ENCODE results near the gene ATP8A2. TPM values are rescaled to one million over a fixed set of nuclear protein-coding genes. Genes with fewer than 3 reads are reported as not detected.

Gene ATP8A2
- total RNA-seq, 1 experiment from 2014 or later = 5.2 TPM

DNA sequence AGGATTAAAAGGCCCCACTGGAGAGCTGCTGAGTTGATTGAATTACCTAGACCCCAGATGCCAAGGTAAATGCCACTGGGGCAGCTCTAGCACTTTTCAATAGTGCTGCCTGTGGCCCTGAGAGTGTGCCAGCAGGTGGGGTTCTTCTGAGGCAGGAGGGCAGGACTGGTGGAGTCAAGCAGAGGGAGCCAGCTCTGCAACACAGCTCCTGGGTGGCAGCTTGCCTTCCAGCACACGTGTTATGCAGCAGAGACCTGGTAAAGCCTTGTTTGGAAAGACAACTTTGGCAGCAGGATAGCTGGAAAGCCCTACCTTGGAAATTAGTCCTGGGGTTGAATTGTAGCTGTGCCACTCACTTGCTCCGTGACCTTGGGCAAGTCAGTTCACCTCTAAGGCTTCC lies 306.6 kb downstream of the ATP8A2 start:
- POLR2A ChIA-PET = no interaction called here
- 0 out of 2 replicates have a peak, but pooled peaks have one; percentile 24 for ATAC-seq

More for the DNA sequence above, 306.6 kb downstream of the ATP8A2 start:
- CTCF ChIA-PET = interaction anchor here (1.1 kb wide), 1 partner anchor 46 kb away, joined by 3 read pairs; no protein-coding TSS in a partner anchor
- peaks cover 3% of the 10 kb centered on the region; the same call in 1 of the 2 replicates for H3K27me3 Mint-ChIP-seq (ENCODE audit: low read depth)
- no peak overlapping the region for H3K27ac Mint-ChIP-seq
- peaks cover 10% of the 10 kb centered on the region; the same call in 1 of the 2 replicates for H3K9me3 Mint-ChIP-seq
- peaks cover 10% of the 10 kb centered on the region for H3K4me1 Mint-ChIP-seq
- DNase-seq (ENCODE audit: low spot score) = no peak
- H3K36me3 Mint-ChIP-seq = no peaks in the 10 kb centered on the region
- H3K4me3 Mint-ChIP-seq = no peak overlapping the region
- TF ChIP-seq, protein P1, sequence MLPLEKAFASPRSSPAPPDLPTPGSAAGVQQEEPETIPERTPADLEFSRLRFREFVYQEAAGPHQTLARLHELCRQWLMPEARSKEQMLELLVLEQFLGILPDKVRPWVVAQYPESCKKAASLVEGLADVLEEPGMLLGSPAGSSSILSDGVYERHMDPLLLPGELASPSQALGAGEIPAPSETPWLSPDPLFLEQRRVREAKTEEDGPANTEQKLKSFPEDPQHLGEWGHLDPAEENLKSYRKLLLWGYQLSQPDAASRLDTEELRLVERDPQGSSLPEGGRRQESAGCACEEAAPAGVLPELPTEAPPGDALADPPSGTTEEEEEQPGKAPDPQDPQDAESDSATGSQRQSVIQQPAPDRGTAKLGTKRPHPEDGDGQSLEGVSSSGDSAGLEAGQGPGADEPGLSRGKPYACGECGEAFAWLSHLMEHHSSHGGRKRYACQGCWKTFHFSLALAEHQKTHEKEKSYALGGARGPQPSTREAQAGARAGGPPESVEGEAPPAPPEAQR (CRISPR knock-in tag; IDR thresholded peaks at IDR 0.05) = no peak
- no peak for TF ChIP-seq ZNF396 (CRISPR knock-in tag; IDR thresholded peaks at IDR 0.05; ENCODE audit: borderline replicate concordance)
- no peak for TF ChIP-seq ZNF423 (CRISPR knock-in tag; IDR thresholded peaks at IDR 0.05)
- TF ChIP-seq OVOL2 (CRISPR knock-in tag; IDR thresholded peaks at IDR 0.05; ENCODE audit: borderline replicate concordance) = no peak
- TF ChIP-seq PRRX2 (CRISPR knock-in tag; IDR thresholded peaks at IDR 0.05) = no peak
- TF ChIP-seq, protein P2, sequence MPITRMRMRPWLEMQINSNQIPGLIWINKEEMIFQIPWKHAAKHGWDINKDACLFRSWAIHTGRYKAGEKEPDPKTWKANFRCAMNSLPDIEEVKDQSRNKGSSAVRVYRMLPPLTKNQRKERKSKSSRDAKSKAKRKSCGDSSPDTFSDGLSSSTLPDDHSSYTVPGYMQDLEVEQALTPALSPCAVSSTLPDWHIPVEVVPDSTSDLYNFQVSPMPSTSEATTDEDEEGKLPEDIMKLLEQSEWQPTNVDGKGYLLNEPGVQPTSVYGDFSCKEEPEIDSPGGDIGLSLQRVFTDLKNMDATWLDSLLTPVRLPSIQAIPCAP (CRISPR knock-in tag; IDR thresholded peaks at IDR 0.05) = no peak
- TF ChIP-seq, protein P3, sequence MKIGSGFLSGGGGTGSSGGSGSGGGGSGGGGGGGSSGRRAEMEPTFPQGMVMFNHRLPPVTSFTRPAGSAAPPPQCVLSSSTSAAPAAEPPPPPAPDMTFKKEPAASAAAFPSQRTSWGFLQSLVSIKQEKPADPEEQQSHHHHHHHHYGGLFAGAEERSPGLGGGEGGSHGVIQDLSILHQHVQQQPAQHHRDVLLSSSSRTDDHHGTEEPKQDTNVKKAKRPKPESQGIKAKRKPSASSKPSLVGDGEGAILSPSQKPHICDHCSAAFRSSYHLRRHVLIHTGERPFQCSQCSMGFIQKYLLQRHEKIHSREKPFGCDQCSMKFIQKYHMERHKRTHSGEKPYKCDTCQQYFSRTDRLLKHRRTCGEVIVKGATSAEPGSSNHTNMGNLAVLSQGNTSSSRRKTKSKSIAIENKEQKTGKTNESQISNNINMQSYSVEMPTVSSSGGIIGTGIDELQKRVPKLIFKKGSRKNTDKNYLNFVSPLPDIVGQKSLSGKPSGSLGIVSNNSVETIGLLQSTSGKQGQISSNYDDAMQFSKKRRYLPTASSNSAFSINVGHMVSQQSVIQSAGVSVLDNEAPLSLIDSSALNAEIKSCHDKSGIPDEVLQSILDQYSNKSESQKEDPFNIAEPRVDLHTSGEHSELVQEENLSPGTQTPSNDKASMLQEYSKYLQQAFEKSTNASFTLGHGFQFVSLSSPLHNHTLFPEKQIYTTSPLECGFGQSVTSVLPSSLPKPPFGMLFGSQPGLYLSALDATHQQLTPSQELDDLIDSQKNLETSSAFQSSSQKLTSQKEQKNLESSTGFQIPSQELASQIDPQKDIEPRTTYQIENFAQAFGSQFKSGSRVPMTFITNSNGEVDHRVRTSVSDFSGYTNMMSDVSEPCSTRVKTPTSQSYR (CRISPR knock-in tag; IDR thresholded peaks at IDR 0.05) = no peak
- TF ChIP-seq ETV6 (CRISPR knock-in tag; IDR thresholded peaks at IDR 0.05) = no peak
- TF ChIP-seq, protein P4, sequence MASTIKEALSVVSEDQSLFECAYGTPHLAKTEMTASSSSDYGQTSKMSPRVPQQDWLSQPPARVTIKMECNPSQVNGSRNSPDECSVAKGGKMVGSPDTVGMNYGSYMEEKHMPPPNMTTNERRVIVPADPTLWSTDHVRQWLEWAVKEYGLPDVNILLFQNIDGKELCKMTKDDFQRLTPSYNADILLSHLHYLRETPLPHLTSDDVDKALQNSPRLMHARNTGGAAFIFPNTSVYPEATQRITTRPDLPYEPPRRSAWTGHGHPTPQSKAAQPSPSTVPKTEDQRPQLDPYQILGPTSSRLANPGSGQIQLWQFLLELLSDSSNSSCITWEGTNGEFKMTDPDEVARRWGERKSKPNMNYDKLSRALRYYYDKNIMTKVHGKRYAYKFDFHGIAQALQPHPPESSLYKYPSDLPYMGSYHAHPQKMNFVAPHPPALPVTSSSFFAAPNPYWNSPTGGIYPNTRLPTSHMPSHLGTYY (CRISPR knock-in tag; IDR thresholded peaks at IDR 0.05) = no peak
- no peak for TF ChIP-seq CREM (CRISPR knock-in tag; IDR thresholded peaks at IDR 0.05)
- no peak for TF ChIP-seq ZNF138 (CRISPR knock-in tag; conservative IDR thresholded peaks at IDR 0.05)
- TF ChIP-seq, protein P5, sequence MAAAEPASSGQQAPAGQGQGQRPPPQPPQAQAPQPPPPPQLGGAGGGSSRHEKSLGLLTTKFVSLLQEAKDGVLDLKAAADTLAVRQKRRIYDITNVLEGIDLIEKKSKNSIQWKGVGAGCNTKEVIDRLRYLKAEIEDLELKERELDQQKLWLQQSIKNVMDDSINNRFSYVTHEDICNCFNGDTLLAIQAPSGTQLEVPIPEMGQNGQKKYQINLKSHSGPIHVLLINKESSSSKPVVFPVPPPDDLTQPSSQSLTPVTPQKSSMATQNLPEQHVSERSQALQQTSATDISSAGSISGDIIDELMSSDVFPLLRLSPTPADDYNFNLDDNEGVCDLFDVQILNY (CRISPR knock-in tag; IDR thresholded peaks at IDR 0.05) = no peak
- TF ChIP-seq, protein P6, sequence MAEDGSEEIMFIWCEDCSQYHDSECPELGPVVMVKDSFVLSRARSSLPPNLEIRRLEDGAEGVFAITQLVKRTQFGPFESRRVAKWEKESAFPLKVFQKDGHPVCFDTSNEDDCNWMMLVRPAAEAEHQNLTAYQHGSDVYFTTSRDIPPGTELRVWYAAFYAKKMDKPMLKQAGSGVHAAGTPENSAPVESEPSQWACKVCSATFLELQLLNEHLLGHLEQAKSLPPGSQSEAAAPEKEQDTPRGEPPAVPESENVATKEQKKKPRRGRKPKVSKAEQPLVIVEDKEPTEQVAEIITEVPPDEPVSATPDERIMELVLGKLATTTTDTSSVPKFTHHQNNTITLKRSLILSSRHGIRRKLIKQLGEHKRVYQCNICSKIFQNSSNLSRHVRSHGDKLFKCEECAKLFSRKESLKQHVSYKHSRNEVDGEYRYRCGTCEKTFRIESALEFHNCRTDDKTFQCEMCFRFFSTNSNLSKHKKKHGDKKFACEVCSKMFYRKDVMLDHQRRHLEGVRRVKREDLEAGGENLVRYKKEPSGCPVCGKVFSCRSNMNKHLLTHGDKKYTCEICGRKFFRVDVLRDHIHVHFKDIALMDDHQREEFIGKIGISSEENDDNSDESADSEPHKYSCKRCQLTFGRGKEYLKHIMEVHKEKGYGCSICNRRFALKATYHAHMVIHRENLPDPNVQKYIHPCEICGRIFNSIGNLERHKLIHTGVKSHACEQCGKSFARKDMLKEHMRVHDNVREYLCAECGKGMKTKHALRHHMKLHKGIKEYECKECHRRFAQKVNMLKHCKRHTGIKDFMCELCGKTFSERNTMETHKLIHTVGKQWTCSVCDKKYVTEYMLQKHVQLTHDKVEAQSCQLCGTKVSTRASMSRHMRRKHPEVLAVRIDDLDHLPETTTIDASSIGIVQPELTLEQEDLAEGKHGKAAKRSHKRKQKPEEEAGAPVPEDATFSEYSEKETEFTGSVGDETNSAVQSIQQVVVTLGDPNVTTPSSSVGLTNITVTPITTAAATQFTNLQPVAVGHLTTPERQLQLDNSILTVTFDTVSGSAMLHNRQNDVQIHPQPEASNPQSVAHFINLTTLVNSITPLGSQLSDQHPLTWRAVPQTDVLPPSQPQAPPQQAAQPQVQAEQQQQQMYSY (CRISPR knock-in tag; IDR thresholded peaks at IDR 0.05) = no peak
- no peak for TF ChIP-seq NR3C1 (CRISPR knock-in tag; conservative IDR thresholded peaks at IDR 0.05; ENCODE audit: low read depth)
- no peak for TF ChIP-seq KAT7 (CRISPR knock-in tag; IDR thresholded peaks at IDR 0.05; ENCODE audit: borderline replicate concordance)
- TF ChIP-seq, protein P7, sequence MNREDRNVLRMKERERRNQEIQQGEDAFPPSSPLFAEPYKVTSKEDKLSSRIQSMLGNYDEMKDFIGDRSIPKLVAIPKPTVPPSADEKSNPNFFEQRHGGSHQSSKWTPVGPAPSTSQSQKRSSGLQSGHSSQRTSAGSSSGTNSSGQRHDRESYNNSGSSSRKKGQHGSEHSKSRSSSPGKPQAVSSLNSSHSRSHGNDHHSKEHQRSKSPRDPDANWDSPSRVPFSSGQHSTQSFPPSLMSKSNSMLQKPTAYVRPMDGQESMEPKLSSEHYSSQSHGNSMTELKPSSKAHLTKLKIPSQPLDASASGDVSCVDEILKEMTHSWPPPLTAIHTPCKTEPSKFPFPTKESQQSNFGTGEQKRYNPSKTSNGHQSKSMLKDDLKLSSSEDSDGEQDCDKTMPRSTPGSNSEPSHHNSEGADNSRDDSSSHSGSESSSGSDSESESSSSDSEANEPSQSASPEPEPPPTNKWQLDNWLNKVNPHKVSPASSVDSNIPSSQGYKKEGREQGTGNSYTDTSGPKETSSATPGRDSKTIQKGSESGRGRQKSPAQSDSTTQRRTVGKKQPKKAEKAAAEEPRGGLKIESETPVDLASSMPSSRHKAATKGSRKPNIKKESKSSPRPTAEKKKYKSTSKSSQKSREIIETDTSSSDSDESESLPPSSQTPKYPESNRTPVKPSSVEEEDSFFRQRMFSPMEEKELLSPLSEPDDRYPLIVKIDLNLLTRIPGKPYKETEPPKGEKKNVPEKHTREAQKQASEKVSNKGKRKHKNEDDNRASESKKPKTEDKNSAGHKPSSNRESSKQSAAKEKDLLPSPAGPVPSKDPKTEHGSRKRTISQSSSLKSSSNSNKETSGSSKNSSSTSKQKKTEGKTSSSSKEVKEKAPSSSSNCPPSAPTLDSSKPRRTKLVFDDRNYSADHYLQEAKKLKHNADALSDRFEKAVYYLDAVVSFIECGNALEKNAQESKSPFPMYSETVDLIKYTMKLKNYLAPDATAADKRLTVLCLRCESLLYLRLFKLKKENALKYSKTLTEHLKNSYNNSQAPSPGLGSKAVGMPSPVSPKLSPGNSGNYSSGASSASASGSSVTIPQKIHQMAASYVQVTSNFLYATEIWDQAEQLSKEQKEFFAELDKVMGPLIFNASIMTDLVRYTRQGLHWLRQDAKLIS (CRISPR knock-in tag; IDR thresholded peaks at IDR 0.05; ENCODE audit: borderline replicate concordance) = no peak

Measured in WTC11 (cell line).